SK-N-SH treated with all-trans-retinoic acid at 6 μM for 48 hours (cell line): ENCODE data around the gene CES3.
"Not testable (repeated sequence)": the region's sequence is repeated elsewhere in the genome, so short reads cannot be mapped to it uniquely, and the experiment has no call there.

Source experiments
- ATAC-seq: fragments of 200-7000 bp; cut with Tn5 transposase; 3 replicates; pipeline ENCODE4 v1.9.1; 2020; ENCODE audit warnings: mild to moderate bottlenecking, moderate library complexity
- ARNTL ChIP-seq: fragments of 450-650 bp; formaldehyde crosslinking; IDR thresholded peaks from 2 replicates; pipeline ENCODE4 v1.5.0; 2020; ENCODE audit warnings: low read depth, mild to moderate bottlenecking, moderate library complexity, borderline replicate concordance
- BACH2 ChIP-seq: fragments of 250-450 bp; sonication (Bioruptor Pico); IDR thresholded peaks from 2 replicates; pipeline ENCODE4 v1.9.0; 2021; ENCODE audit warnings: mild to moderate bottlenecking, borderline replicate concordance
- CREB5 ChIP-seq: fragments of 250-450 bp; sonication (Bioruptor Pico); IDR thresholded peaks from 2 replicates; pipeline ENCODE4 v1.5.1; 2020; ENCODE audit warnings: low read depth, mild to moderate bottlenecking, moderate library complexity
- CSDC2 ChIP-seq: fragments of 250-450 bp; sonication (Bioruptor Pico); IDR thresholded peaks from 2 replicates; pipeline ENCODE4 v1.5.0; 2020; ENCODE audit warnings: mild to moderate bottlenecking, moderate library complexity
- CSRNP3 ChIP-seq: fragments of 250-450 bp; sonication (Bioruptor Pico); IDR thresholded peaks from 2 replicates; pipeline ENCODE4 v1.5.1; 2021; ENCODE audit warnings: mild to moderate bottlenecking, moderate library complexity
- ESRRG ChIP-seq: fragments of 250-450 bp; sonication (Bioruptor Pico); IDR thresholded peaks from 2 replicates; pipeline ENCODE4 v1.6.1; 2021; ENCODE audit warnings: mild to moderate bottlenecking
- ISL1 ChIP-seq: fragments of 250-450 bp; sonication (Bioruptor Pico); IDR thresholded peaks from 2 replicates; pipeline ENCODE4 v2.1.2; 2022; ENCODE audit warnings: mild to moderate bottlenecking, moderate library complexity
- OSR1 ChIP-seq: fragments of 250-450 bp; sonication (Bioruptor Pico); IDR thresholded peaks from 2 replicates; pipeline ENCODE4 v1.8.0; 2022; ENCODE audit warnings: moderate library complexity, mild to moderate bottlenecking, inconsistent platforms
- PATZ1 ChIP-seq: fragments of 250-450 bp; sonication (Bioruptor Pico); IDR thresholded peaks from 2 replicates; pipeline ENCODE4 v1.8.0; 2020; ENCODE audit warnings: mild to moderate bottlenecking, moderate library complexity, borderline replicate concordance
- POU6F1 ChIP-seq: fragments of 250-450 bp; sonication (Bioruptor Pico); IDR thresholded peaks from 2 replicates; pipeline ENCODE4 v1.8.0; 2021; ENCODE audit warnings: low read depth, mild to moderate bottlenecking, moderate library complexity, borderline replicate concordance
- RARB ChIP-seq: fragments of 250-450 bp; sonication (Bioruptor Pico); IDR thresholded peaks from 2 replicates; pipeline ENCODE4 v1.8.0; 2021; ENCODE audit warnings: mild to moderate bottlenecking, moderate library complexity
- TCF4 ChIP-seq: fragments of 250-450 bp; sonication (Bioruptor Pico); IDR thresholded peaks from 2 replicates; pipeline ENCODE4 v1.8.0; 2021; ENCODE audit warnings: mild to moderate bottlenecking, moderate library complexity, borderline replicate concordance
- ZC3H10 ChIP-seq: fragments of 250-450 bp; sonication (Bioruptor Pico); IDR thresholded peaks from 2 replicates; pipeline ENCODE4 v1.5.1; 2021; ENCODE audit warnings: mild to moderate bottlenecking, moderate library complexity
- ZFP30 ChIP-seq: fragments of 450-650 bp; formaldehyde crosslinking; IDR thresholded peaks from 2 replicates; pipeline ENCODE4 v1.5.0; 2022; ENCODE audit warnings: mild to moderate bottlenecking, moderate library complexity
- ZNF565 ChIP-seq: fragments of 450-650 bp; formaldehyde crosslinking; conservative IDR thresholded peaks from 2 replicates; pipeline ENCODE4 v1.5.0; 2020; ENCODE audit warnings: low read depth, mild to moderate bottlenecking, moderate library complexity
- ZNF70 ChIP-seq: fragments of 450-650 bp; formaldehyde crosslinking; IDR thresholded peaks from 2 replicates; pipeline ENCODE4 v1.5.0; 2020; ENCODE audit warnings: mild to moderate bottlenecking, moderate library complexity
- ZNF8 ChIP-seq: fragments of 450-650 bp; formaldehyde crosslinking; IDR thresholded peaks from 2 replicates; pipeline ENCODE4 v1.5.0; 2020; ENCODE audit warnings: mild to moderate bottlenecking, moderate library complexity

CES3 gene

GRCh38 chr16:66972983-66973382 is 11.9 kb downstream of the CES3 start (continued):
- no peak for TF ChIP-seq POU6F1 (CRISPR knock-in tag)
- TF ChIP-seq, all 23 proteins: peak for 0

- TF ChIP-seq ISL1 (CRISPR knock-in tag) (no peak), ARNTL (CRISPR knock-in tag) (no peak), ZNF565 (CRISPR knock-in tag) (no peak), BACH2 (no peak), RARB (CRISPR knock-in tag) (no peak), ZC3H10 (CRISPR knock-in tag) (no peak), CSRNP3 (CRISPR knock-in tag) (no peak)
- ATAC-seq, result no peak
These were observed 12.7 kb downstream of the CES3 start for GRCh38 chr16:66973716-66974115.

GRCh38 chr16:66974156-66974931 is 13.3 kb downstream of the CES3 start:
- ATAC-seq, result not testable (repeated sequence)

GRCh38 chr16:66974932-66975246 is 13.8 kb downstream of the CES3 start:
- ATAC-seq, result not testable (repeated sequence)

- TF ChIP-seq ZC3H10 (CRISPR knock-in tag), result no peak
- no peak for TF ChIP-seq ESRRG (CRISPR knock-in tag)
- TF ChIP-seq ISL1 (CRISPR knock-in tag), result no peak
- ATAC-seq, result no peak
These were observed 14.3 kb downstream of the CES3 start for GRCh38 chr16:66975302-66975893.

- TF ChIP-seq ISL1 (CRISPR knock-in tag), result no peak
- TF ChIP-seq ZNF70 (CRISPR knock-in tag), result no peak
- no peak for TF ChIP-seq ZC3H10 (CRISPR knock-in tag)
- no peak for TF ChIP-seq TCF4 (CRISPR knock-in tag)
- no peak for TF ChIP-seq PATZ1 (CRISPR knock-in tag)
- no peak for TF ChIP-seq BACH2
These were observed 15.7 kb downstream of the CES3 start for GRCh38 chr16:66976746-66977145.

GRCh38 chr16:66977341-66978113 is 16.5 kb downstream of the CES3 start:
- peak; percentile 99 for ATAC-seq
- TF ChIP-seq ZFP30 (CRISPR knock-in tag), result no peak
- TF ChIP-seq ZNF8 (CRISPR knock-in tag), result no peak
- no peak for TF ChIP-seq OSR1
- no peak for TF ChIP-seq CREB5
- TF ChIP-seq PATZ1 (CRISPR knock-in tag), result no peak
- no peak for TF ChIP-seq BACH2
- no peak for TF ChIP-seq CSDC2 (CRISPR knock-in tag)
- TF ChIP-seq POU6F1 (CRISPR knock-in tag), result no peak
- TF ChIP-seq ZNF70 (CRISPR knock-in tag), result no peak
- no peak for TF ChIP-seq ISL1 (CRISPR knock-in tag)
- TF ChIP-seq TCF4 (CRISPR knock-in tag), result no peak

More at GRCh38 chr16:66976746-66977145, 15.7 kb downstream of the CES3 start:
- ATAC-seq, result no peak
